Measurements from ENCODE around the gene NFATC2.

DNA sequence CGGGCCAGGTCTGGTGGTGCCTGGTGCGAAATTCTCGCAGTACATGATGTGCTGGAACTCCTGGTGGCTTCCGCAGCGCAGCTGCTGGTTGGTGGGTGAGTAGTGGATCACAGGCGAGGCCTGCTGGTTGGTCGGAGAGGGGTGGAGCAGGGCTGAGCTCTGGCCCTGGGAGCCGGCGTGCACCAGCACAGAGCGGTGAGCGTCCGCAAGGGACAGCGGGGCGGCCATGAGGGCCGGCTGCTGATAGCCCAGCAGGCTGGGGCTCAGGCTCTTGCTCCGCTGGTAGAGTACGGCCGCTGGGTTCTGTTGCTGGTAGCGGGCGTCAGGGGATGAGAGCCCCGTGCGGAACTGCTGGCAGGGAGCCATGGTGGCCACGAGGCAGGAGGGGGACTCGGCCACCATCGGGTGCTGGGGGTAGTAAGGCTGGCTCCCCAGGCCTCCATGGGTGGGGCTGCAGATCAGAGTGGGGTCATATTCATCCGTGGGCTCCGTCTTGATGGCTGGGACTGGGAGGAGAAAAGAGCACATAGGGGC, 110.2 kb downstream of the NFATC2 start:
- TF ChIP-seq TCF12 (IDR thresholded peaks at IDR 0.05; ENCODE audit: low read depth), result no peak
- TF ChIP-seq, protein P1, sequence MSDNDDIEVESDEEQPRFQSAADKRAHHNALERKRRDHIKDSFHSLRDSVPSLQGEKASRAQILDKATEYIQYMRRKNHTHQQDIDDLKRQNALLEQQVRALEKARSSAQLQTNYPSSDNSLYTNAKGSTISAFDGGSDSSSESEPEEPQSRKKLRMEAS (IDR thresholded peaks at IDR 0.05), result no peak
- no peak for TF ChIP-seq TAF1 (IDR thresholded peaks at IDR 0.05; ENCODE audit: low read depth)
- no peak for TF ChIP-seq CEBPB (IDR thresholded peaks at IDR 0.05)
- TF ChIP-seq FOXM1 (IDR thresholded peaks at IDR 0.05; ENCODE audit: borderline replicate concordance, low read depth), result no peak
- no peak for TF ChIP-seq YY1 (IDR thresholded peaks at IDR 0.05; ENCODE audit: low read depth)
- no peak for TF ChIP-seq RAD21 (IDR thresholded peaks at IDR 0.05; ENCODE audit: low read depth)
- TF ChIP-seq EP300 (IDR thresholded peaks at IDR 0.05; ENCODE audit: borderline replicate concordance), result no peak
- no peak for TF ChIP-seq NFIC (IDR thresholded peaks at IDR 0.05)
- TF ChIP-seq CREB1 (IDR thresholded peaks at IDR 0.05; ENCODE audit: low read depth), result no peak
- TF ChIP-seq TEAD4 (IDR thresholded peaks at IDR 0.05), result no peak
- TF ChIP-seq, protein P2, sequence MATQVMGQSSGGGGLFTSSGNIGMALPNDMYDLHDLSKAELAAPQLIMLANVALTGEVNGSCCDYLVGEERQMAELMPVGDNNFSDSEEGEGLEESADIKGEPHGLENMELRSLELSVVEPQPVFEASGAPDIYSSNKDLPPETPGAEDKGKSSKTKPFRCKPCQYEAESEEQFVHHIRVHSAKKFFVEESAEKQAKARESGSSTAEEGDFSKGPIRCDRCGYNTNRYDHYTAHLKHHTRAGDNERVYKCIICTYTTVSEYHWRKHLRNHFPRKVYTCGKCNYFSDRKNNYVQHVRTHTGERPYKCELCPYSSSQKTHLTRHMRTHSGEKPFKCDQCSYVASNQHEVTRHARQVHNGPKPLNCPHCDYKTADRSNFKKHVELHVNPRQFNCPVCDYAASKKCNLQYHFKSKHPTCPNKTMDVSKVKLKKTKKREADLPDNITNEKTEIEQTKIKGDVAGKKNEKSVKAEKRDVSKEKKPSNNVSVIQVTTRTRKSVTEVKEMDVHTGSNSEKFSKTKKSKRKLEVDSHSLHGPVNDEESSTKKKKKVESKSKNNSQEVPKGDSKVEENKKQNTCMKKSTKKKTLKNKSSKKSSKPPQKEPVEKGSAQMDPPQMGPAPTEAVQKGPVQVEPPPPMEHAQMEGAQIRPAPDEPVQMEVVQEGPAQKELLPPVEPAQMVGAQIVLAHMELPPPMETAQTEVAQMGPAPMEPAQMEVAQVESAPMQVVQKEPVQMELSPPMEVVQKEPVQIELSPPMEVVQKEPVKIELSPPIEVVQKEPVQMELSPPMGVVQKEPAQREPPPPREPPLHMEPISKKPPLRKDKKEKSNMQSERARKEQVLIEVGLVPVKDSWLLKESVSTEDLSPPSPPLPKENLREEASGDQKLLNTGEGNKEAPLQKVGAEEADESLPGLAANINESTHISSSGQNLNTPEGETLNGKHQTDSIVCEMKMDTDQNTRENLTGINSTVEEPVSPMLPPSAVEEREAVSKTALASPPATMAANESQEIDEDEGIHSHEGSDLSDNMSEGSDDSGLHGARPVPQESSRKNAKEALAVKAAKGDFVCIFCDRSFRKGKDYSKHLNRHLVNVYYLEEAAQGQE (IDR thresholded peaks at IDR 0.05; ENCODE audit: low read depth), result no peak
